ENCODE results near the gene CDRT4. TPM values are rescaled to one million over a fixed set of nuclear protein-coding genes. Genes with fewer than 3 reads are reported as not detected.

The CDRT4 gene
- polyA plus RNA-seq, 2 of the 4 experiments (the other 2 are of a cell fraction), result 0.58 to 5.4 TPM

- DNase-seq (ENCODE audit: low read depth in 1 of 2, low spot score in 1 of 2) (no peak), ATAC-seq (no peak), FAIRE-seq (no peak)
- CTCF ChIA-PET, result interaction anchor here (1.5 kb wide), 1 partner anchor 9 kb away, joined by 4 read pairs; no protein-coding TSS in a partner anchor
- TF ChIP-seq EHF (CRISPR knock-in tag; IDR thresholded peaks at IDR 0.05) (no peak), FOXS1 (CRISPR knock-in tag; IDR thresholded peaks at IDR 0.05) (no peak)
- no peaks in the 10 kb centered on the region for H3K9me3 ChIP-seq
- H3K27ac ChIP-seq, result no peak overlapping the region
- 91% methylated on average over 6 of the region's 6 CpGs for WGBS (ENCODE audit: missing lambda C conversion rate)
- no peak overlapping the region for H3K4me2 ChIP-seq
- no peaks in the 10 kb centered on the region for H3K4me1 ChIP-seq
- H3K4me3 ChIP-seq, result no peak overlapping the region
- POLR2A ChIA-PET, result no interaction called here
Observed at GRCh38 chr17:15432807-15433611, 34.4 kb downstream of the CDRT4 start.

DNA sequence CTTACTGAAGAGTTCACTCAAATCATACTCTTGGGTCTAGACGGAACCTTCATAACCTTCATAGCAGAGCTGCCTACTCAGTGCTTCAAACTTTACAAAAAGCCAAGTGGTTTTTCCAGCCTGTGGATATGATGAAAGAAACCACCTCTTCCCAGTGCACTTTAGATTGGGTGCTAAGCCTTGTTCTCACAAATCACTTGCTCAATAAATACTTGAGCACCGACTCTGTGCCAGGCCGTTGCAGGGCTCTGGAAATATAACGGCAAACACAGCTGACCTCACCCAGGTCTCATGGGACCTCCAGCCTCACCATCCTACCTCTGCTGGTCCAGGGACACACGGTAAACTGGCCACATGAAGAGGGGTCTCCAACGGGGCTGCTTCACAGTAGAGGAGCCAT is 35.7 kb downstream of the CDRT4 start:
- TF ChIP-seq SREBF2 (IDR thresholded peaks at IDR 0.05) (no peak), EHMT2 (IDR thresholded peaks at IDR 0.05; ENCODE audit: low read depth) (no peak), REST (IDR thresholded peaks at IDR 0.05) (no peak)
- DNase-seq (ENCODE audit: low read depth in 1 of 2, low spot score in 1 of 2) (no peak), ATAC-seq (no peak), FAIRE-seq (no peak)
- Histone ChIP-seq H3K4me3 (no peak overlapping the region), H3K9me3 (no peaks in the 10 kb centered on the region), H3K27ac (no peak overlapping the region), H3K4me1 (no peaks in the 10 kb centered on the region), H3K4me2 (no peak overlapping the region)
- 81% methylated on average over 5 of the region's 6 CpGs for WGBS (ENCODE audit: missing lambda C conversion rate)
- POLR2A ChIA-PET, result no interaction called here
- CTCF ChIA-PET, result interaction anchor here (0.6 to 2.3 kb wide), 4 partner anchors 72 to 173 kb away, joined by 3 to 9 read pairs (median 6); no protein-coding TSS in a partner anchor

GRCh38 chr17:15431196-15431595 is 36.2 kb downstream of the CDRT4 start:
- ATAC-seq (no peak), FAIRE-seq (no peak), DNase-seq (ENCODE audit: low read depth in 1 of 2, low spot score in 1 of 2) (no peak)
- TF ChIP-seq REST (IDR thresholded peaks at IDR 0.05) (no peak), NR3C1 (IDR thresholded peaks at IDR 0.05) (no peak), CTCF (IDR thresholded peaks at IDR 0.05) (no peak), SMC3 (IDR thresholded peaks at IDR 0.05) (no peak), GATA3 (IDR thresholded peaks at IDR 0.05; ENCODE audit: borderline replicate concordance) (no peak), CHD4 (IDR thresholded peaks at IDR 0.05; ENCODE audit: borderline replicate concordance) (no peak), FOSB (CRISPR knock-in tag; IDR thresholded peaks at IDR 0.05) (no peak), FOXS1 (CRISPR knock-in tag; IDR thresholded peaks at IDR 0.05) (no peak), POLR2AphosphoS2 (conservative IDR thresholded peaks at IDR 0.05; ENCODE audit: low read length) (no peak), HOXA7 (CRISPR knock-in tag; IDR thresholded peaks at IDR 0.05) (no peak), CBX8 (IDR thresholded peaks at IDR 0.05) (no peak), CEBPB (IDR thresholded peaks at IDR 0.05) (no peak), RCOR1 (IDR thresholded peaks at IDR 0.05; ENCODE audit: low read depth, low read length) (no peak), NPAS2 (CRISPR knock-in tag; IDR thresholded peaks at IDR 0.05; ENCODE audit: borderline replicate concordance) (no peak), ZFP36 (IDR thresholded peaks at IDR 0.05; ENCODE audit: borderline replicate concordance, partially characterized antibody) (no peak)
- TF ChIP-seq, protein P1, sequence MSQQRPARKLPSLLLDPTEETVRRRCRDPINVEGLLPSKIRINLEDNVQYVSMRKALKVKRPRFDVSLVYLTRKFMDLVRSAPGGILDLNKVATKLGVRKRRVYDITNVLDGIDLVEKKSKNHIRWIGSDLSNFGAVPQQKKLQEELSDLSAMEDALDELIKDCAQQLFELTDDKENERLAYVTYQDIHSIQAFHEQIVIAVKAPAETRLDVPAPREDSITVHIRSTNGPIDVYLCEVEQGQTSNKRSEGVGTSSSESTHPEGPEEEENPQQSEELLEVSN (IDR thresholded peaks at IDR 0.05; ENCODE audit: borderline replicate concordance, low read depth), result no peak
- CTCF ChIA-PET, result interaction anchor here (0.8 to 2.3 kb wide), 5 partner anchors 15 to 173 kb away, joined by 3 to 9 read pairs (median 4); no protein-coding TSS in a partner anchor
- no peaks in the 10 kb centered on the region for H3K4me1 ChIP-seq
- POLR2A ChIA-PET, result no interaction called here
- H3K9me3 ChIP-seq, result no peaks in the 10 kb centered on the region
- no peak overlapping the region for H3K4me3 ChIP-seq
- H3K4me2 ChIP-seq, result no peak overlapping the region
- 85% methylated on average over 11 of the region's 11 CpGs for WGBS (ENCODE audit: missing lambda C conversion rate)
- no peak overlapping the region for H3K27ac ChIP-seq

Data from A549 (cell line).